GM12872 (cell line): ENCODE results near the gene DYNC2LI1.

Experiments
- CTCF ChIP-seq: IDR thresholded peaks from 3 replicates; pipeline ENCODE4 v1.5.1; 2011; ENCODE audit warnings: low read depth, mild to moderate bottlenecking, low read length, moderate library complexity; ENCODE audit not compliant: insufficient read depth

The DYNC2LI1 gene

GRCh38 chr2:43839776-43840564 is 66.1 kb downstream of the DYNC2LI1 start:
- TF ChIP-seq CTCF: no peak

GRCh38 chr2:43840965-43841364 is 67.1 kb downstream of the DYNC2LI1 start:
- no peak for TF ChIP-seq CTCF

- TF ChIP-seq CTCF: no peak
These were observed 68.4 kb downstream of the DYNC2LI1 start for GRCh38 chr2:43841949-43842865.

- no peak for TF ChIP-seq CTCF
These were observed 69.0 kb downstream of the DYNC2LI1 start for GRCh38 chr2:43842866-43843226.

GRCh38 chr2:43845181-43845580 is 71.3 kb downstream of the DYNC2LI1 start:
- TF ChIP-seq CTCF: no peak

GRCh38 chr2:43846140-43846793 is 72.4 kb downstream of the DYNC2LI1 start:
- no peak for TF ChIP-seq CTCF

GRCh38 chr2:43848214-43848613 is 74.4 kb downstream of the DYNC2LI1 start:
- TF ChIP-seq CTCF: no peak
